GM21360 (cell line): ENCODE data around the gene HOXA3.
A peak's percentile ranks its signal among the peaks of the same experiment; 100 is the strongest.

Experiments used
- ATAC-seq: cut with Tn5 transposase; IDR thresholded peaks from one replicate; pipeline ENCODE4 v1.9.1; 2021; ENCODE audit warnings: mild to moderate bottlenecking, moderate library complexity; ENCODE audit not compliant: unreplicated experiment

HOXA3 gene

GRCh38 chr7:27151931-27152815, at the start of gene HOXA3:
Gene HOXA3 (minus strand): TSS chr7:27152583. CDS start chr7:27110640, 41,943 bp downstream.
- no peak for ATAC-seq

- ATAC-seq, result no peak
Observed at GRCh38 chr7:27201580-27202017, 49.2 kb upstream of the HOXA3 start.

DNA sequence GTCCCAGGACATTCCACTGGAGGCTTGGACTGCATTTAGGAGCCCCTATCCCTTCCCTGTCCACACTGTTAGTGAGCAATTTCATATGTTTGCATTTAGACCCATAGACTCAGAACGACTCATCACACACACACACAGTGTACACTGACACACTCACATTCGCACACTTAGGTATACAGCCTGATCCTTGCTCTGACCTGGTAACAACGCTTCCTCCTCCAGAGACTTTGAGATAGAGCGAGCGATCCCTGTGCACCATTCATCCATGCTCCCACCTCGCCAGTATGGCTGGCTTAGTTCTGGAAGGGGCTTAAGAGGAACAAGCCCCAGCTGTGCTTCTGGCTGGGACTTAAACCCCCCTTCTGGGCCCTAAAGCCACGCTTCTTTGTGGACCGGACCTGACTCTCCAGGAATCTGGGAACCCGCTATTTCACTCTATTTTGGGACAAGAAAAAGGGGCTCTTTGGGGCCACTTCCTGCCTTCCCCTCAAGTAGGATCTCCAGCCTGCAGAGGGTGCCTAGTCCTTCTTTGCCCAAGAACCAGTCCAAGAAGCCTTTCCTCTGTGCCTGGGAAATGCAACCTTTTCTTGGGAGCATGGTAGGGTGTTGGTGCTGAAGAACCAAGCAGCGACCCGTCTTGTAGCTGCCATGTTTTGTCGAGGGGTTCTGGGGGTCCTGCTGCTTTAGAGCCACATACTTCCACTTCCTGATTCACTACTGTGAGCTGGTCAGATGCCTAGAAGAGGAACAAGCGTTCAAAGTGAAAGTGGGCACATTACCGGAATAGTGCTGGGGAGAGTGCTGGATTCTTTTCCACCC, 48.6 kb upstream of the HOXA3 start:
- no peak for ATAC-seq

GRCh38 chr7:27199849-27200760, 47.7 kb upstream of the HOXA3 start, which contains the start of gene HOXA13:
Gene HOXA13 (minus strand): TSS chr7:27200091. CDS start chr7:27200077, 14 bp downstream.
- peak; percentile 65 for ATAC-seq

- peak; percentile 20 for ATAC-seq
Observed at GRCh38 chr7:27198871-27199801, 46.8 kb upstream of the HOXA3 start.

DNA sequence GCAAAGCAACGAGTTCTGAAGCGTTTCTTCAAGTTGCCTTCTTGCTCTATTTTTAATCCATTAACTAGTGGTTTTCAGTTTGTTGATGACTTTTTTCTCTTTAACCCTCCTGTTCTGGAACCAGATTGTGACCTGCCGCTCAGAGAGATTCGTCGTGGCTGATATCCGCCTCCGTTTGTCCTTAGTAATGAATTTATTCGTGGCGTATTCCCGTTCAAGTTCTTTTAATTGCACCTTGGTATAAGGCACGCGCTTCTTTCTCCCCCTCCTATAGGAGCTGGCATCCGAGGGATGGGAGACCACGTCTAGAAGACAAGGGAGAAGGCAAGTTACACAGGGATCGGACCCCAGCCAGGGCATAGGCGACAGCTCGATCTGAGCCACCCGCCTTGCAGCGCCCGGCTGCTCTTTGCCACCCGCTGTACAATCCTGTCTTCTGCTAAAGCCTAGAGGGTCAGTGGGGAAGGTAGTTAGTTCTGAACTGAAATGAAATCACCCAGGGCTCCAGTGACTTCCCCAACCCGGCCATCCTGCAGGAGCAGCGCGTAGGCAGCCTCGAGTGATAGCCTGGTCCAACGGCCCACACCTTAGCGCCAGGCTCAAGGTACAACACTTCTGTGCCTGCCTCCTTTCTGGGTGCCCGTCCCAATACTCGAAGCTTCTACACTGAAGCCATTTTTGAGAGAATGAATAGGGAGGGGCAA, 45.9 kb upstream of the HOXA3 start:
- ATAC-seq, result no peak

- ATAC-seq, result no peak
Observed at GRCh38 chr7:27197137-27198042, 45.0 kb upstream of the HOXA3 start.

- ATAC-seq, result no peak
Observed at GRCh38 chr7:27196287-27196767, 43.9 kb upstream of the HOXA3 start.

GRCh38 chr7:27194686-27195379, 42.5 kb upstream of the HOXA3 start:
- no peak for ATAC-seq

DNA sequence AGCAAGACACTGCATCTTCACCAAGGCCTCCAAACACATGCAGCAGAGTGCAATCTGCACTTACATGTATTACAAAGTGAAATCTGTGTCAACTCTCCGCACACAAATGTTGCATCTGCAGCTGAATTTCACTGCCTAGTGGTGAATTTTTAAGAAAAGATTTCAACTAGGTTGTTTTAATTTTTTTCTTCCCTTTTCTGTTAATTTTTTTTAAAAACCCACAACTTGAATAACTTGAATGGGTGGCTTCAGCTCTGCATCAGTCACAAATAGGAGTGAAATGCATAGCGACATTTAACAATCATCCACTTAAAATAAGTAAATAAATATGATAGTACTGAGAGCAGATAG, 41.6 kb upstream of the HOXA3 start:
- no peak for ATAC-seq

DNA sequence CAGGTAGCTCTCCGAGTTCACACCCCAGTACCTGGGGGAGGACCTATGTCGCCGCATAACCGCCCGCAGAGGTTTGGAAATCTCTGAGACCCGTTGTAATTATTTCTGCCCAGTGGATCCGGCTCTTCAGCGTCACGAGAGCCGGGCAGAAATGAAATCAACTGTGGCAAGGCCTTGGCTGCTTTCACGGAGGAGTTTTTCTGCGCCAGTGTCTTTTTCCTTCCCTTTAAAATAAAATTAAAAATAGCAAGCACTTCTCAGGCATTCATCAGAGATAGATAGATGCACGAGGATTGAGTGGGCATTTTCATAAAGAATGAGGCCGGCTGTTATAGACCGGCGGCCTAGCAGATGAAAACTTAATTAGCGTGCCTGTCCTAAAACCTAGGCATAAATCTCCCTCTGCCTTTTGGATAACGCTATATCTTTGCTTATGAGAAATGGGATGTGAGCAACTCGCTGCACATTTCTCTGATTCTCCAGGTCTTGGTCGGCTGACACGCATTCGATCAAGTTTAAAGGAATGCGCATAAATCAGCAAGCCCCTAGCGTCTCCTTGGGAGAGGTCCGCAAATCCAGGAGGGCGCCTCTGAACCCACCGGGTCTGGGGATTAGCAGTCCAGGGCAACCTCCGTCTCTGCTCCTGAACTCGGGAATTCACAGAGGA, 41.1 kb upstream of the HOXA3 start:
- no peak for ATAC-seq

GRCh38 chr7:27192546-27193334, 40.4 kb upstream of the HOXA3 start:
- no peak for ATAC-seq

- ATAC-seq, result no peak
Observed at GRCh38 chr7:27191833-27192545, 39.6 kb upstream of the HOXA3 start.

- ATAC-seq, result no peak
Observed at GRCh38 chr7:27191161-27191731, 38.9 kb upstream of the HOXA3 start.
